Stimulated activated CD4-positive, alpha-beta T cell treated with anti-CD3 and anti-CD28 coated beads, Interleukin-15, amount 100 ng/mL, for 1 hour (primary cell): ENCODE measurements around the gene RRP12.
"Not testable (repeated sequence)": the region's sequence is repeated elsewhere in the genome, so short reads cannot be mapped to it uniquely, and the experiment has no call there.

Experiments
- DNase-seq, 2 donors: peaks; one replicate each; pipeline ENCODE4 v3.0.0-alpha.2; 2020; ENCODE audit warnings: low read depth in 1 of 2, low spot score in 1 of 2

The RRP12 gene

DNA sequence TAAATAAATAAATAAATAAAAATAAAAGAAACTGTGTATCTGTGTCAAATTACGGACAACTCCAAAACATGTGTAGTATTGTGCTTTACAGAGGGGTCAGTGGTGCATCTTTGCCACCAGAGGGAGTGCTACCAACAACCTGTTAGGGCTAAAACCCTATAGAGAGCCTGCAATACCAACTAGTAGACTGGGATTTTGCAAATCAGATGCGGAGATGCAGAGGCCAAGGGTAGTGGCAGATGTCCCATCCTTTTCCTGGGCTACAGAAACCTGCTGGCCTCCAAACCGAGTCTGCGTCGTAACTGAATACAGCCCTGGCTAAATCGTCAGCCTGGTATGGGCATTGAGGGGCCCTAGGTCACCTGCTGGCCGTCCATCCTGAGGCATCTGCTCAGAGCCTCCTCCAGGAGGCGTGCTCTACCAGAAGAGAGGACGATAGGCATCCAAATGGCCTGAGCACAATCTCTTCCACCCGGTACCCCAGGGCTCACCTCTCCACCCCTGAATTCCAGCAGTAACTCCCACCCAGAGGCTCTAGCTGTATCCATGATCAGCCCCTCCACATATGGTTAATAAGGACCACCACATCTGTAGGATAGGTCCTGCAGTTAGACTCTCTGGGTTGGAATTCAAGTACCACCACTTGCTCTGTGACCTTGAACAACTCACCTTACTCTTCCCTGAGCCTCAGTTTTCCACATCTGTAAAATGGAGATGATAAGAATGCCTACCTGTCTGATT is 6.2 kb upstream of the RRP12 start:
- peak in 1 of 2 donors; percentile 28 for DNase-seq

DNA sequence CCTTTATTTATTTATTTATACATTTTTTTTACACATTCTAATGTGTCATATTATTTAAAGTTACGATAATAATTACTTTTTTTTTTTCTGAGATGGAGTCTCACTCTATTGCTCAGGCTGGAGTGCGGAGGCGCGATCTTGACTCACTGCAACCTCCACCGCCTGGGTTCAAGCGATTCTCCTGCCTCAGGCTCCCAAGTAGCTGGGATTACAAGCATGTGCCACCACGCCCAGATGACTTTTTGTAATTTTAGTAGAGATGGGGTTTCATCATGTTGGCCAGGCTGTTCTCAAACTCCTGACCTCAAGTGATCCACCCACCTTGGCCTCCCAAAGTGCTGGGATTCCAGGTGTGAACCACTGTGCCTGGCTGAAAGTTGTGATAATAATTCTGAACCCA is 5.3 kb upstream of the RRP12 start:
- DNase-seq, result not testable (repeated sequence)

DNA sequence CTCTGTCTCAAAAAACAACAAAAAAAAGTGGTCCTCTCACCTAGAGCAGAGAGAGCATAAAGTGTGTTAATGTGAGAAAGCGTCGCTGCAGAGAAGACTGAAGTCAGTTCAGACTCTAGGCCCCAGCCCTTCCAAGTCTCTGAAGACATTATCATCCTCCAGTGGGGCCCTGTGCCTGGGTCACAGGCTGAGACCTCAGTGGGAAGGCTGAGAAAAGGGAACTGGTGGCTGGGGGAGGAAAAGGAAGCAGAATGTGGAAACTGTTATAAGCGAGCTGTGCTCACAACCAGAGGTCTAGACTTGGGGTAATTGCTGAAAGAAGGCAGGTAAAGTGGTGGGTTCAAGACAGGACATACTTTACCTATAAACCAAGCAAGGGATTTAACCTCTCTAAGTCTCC is 4.9 kb upstream of the RRP12 start:
- no peak for DNase-seq

DNA sequence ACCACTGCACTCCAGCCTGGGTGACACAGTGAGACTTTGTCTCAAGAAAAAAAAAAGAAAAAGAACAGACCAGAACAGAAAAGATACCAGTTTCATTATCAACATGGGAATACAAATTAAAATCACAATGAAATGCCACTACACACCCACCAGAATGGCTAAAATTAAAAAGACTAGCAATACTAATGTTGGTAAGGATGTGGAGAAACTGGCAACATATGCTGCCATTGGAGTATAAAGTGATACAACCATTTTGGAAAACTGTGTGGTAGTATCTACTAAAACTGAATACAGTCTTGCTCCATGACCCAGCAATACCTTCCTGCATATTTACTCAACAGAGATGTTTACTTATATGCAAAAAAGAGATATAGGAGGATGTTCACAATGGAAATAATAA is 2.9 kb upstream of the RRP12 start:
- DNase-seq, result no peak

DNA sequence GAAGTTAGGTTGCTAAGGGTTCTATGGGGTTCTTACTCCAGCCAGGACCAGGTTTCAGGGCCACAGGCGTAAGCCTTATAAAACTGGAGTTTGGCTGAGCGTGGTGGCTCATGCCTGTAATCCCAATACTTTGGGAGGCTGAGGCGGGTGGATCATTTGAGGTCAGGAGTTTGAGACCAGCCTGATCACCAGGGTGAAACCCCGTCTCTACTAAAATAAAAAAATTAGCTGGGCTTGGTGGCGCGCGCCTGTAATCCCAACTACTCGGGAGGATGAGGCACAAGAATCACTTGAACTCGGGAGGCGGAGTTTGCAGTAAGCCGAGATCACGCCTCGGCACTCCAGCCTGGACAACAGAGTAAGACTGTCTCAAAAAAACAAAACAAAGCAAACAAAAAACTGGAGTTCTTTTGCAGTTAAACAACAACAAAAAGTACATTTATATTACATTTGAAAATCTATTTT is 347 bp upstream of the RRP12 start:
- DNase-seq, result no peak

DNA sequence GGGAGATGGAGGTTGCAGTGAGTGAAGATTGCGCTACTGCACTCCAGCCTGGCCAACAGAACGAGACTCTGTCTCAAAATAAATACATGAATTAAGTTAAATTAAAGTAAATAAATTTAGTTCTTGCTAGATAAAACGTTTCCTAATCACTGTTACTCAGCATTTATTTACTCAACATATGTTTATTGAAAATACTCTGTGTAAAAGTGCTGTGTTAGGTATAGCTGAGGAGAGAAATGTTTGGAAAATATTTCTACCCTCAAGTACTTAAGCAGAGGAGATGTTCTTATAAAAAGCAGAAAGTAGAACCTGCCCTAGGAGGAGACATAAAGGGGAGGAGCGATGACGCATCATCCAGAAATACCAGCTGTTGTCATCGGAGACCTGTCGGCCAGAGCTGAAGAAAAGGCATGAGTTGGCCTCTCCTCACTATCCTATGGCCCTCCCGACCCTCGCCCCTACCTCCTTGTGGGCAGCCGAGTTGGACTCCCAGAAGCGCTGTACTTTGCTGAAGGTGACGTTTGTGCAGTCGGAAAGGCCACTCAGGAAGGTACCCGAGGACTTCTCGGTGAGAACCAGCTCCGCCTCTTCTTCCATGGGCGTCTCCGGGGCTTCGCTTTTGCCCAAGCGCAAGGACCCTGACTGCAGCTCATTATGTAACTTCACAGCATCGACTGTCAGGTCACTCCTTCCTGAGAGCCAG is 1.1 kb downstream of the RRP12 start:
- no peak for DNase-seq

DNA sequence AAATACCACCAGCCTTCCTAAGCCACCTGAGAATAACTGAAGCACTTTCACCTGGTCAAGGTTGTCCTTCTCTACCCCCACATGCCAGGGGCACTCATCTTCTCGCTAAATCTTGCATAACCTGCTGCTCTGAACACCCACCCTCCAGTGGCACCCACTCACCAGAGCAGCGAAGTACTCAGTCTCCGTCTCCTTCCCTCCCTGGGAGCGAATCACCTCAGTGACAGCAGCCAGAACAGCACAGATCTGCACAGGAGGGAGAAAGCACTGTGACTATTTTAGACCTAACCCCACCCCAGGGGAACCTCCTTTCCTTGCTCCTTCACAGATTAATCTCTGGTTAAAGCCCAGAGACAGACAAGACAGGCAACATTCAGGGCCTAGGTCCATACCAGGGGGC is 5.1 kb downstream of the RRP12 start:
- no peak for DNase-seq

DNA sequence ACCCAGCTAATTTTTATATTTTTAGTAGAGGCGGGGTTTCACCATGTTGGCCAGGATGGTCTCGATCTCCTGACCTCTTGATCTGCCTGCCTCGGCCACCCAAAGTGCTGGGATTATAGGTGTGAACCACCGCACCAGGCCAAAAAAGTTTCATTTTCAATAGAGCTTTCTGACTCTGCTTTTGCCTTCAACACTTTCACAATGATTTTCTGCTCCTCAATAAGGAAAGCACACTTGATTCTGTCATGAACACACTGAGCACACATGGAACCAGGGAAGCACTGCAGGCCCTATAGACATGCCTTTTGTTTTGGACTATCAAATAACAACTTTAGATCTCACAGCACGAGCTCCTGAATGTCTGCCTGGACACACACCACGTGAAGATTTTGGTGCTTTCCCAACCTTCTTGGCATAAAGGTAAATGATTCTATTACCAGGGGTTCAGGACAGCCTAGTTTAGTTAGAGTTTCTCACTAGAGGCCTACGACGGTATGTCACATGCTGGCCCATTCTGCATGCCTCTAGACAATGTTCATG is 8.0 kb downstream of the RRP12 start:
- DNase-seq, result no peak

DNA sequence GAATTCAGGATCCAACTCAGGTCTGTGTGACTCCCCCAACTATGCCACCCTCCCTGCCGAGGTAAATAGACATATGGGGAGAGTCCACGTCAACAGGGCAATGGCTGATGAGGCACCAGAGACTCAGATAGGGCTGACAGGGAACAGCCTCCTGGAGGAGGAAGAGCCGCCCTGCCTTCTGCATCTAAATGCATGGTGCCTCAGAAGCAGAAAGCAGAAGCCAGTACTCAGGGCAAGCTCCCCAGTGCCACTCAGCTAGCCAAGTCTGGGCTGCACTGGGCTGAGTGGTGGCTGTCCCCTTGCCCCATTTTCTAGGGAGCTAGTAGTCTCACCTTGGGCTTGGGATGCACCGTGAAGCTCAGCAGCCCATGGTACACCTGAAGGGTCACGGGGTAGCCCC is 11.0 kb downstream of the RRP12 start:
- no peak for DNase-seq

DNA sequence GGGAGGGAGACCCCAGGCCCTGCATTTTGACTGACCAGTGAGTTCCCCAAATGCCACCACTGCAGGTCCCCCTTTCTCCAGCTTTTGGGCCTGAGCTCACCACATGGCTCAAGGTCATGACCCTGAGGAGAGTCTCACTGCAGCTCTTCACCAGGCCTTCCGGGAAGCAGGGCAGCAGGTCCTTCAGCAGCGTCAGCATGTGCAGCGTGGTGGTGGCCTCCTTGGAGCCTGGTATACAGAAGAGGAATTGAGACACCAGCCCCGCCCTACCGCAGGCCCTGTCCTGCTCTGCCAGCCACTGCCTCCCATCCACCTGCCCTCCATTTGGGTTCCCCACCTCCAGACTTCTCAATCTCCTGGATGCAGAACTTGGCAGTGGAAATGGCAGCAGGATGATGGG is 13.0 kb downstream of the RRP12 start:
- DNase-seq, result no peak

DNA sequence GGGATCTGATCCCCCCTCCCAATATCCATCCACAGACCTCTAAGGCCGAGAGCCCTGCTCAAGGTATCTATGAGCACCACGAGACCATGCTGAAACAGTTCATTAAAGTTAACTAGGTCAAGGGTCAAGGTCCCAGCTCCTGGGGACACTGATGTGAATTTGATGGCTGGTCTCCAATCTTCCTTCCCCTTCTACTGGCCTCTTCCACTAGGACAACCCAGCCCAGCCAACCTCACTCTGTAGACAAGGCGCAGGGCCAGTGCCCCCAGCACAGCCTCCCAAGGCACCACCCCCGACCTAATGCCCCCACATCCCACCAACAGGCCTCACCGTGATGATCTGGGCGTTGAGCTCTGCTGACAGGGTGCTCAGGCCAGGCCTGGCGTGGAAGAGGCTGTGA is 15.6 kb downstream of the RRP12 start:
- no peak for DNase-seq

DNA sequence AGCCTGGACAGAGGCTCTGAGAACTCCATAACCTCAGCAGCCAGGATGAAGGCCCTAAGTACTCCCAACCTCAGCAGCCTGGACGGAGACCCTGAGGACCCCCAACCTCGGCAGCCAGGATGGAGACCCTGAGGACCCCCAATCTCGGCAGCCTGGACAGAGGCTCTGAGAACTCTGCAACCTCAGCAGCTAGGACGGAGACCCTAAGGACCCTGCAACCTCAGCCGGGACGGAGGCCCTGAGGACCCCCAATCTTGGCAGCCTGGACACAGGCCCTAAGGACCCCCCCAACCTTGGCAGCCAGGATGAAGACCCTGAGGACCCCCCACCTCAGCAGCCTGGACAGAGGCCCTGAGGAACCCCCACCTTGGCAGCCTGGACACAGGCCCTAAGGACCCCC is 16.5 kb downstream of the RRP12 start:
- DNase-seq, result no peak

DNA sequence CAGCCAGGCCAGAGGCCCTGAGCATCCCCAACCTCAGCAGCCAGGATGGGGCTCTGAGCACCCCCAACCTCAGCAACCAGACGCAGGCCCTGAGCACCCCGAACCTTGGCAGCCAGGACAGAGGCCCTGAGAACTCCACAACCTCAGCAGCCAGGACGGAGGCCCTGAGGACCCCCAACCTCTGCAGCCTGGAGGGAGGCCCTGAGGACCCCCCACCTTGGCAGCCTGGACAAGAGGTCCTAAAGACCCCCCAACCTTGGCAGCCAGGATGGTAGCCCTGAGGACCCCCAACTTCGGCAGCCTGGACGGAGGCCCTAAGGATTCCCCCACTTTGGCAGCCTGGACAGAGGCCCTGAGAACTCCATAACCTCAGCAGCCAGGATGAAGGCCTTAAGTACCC is 17.0 kb downstream of the RRP12 start:
- DNase-seq, result no peak

DNA sequence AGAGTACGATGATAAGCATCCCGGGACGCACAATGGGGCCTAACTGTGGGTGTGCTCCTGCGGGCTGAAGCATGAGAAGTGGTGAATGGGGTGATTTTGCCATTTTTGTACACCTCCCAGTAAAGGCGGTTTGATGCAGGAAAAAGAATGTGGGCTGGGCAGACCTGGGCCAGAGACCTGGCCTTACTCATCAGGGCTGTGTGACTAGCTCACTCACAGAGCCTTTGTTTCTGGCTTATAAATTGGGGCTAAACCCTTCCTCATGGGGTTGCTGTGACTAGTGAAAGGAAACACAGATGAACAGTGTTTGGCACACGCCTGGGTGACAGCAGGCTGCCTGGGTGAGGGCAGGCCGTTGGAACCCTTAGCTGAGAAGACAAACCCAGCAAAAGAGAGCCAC is 18.0 kb downstream of the RRP12 start:
- DNase-seq, result no peak

DNA sequence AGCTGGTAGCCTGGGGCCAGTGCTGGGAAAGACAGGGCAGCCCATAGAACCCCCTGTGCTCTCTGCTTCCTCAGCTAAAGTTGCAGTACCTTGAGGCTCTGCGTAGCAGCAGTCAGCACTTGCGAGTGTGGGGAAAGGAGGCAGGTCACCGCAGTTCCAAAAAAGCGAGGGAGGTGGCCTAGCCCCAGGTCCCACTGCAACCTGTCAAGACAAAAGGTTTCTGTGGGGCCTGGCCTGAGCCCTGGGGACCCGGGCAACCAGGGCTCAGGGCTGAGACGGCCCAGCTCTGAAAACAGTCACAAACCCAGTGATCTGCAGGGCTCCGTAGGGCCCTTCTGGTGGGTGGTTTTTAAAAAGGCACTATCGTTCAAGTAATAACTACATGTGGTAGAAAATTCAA is 19.5 kb downstream of the RRP12 start:
- no peak for DNase-seq

DNA sequence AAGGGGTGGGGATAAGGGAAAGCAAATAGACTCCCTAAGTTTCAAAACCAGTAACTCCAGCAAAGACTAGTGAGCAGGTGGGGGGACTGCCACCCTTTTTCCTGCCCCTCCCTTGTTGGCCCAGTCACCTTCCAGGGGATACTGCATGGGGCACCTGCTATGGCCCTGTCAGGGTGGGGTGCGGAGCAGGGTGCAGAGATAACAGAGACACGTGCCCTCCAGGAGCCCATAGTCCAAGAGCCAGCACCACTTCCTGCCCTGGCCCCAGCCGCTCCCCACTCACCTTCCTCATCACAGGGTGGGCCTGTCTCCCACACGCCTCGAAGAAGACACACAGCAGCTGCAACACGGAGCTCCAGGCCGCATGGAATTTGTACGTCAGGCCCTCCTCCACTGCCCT is 20.6 kb downstream of the RRP12 start:
- DNase-seq, result no peak

DNA sequence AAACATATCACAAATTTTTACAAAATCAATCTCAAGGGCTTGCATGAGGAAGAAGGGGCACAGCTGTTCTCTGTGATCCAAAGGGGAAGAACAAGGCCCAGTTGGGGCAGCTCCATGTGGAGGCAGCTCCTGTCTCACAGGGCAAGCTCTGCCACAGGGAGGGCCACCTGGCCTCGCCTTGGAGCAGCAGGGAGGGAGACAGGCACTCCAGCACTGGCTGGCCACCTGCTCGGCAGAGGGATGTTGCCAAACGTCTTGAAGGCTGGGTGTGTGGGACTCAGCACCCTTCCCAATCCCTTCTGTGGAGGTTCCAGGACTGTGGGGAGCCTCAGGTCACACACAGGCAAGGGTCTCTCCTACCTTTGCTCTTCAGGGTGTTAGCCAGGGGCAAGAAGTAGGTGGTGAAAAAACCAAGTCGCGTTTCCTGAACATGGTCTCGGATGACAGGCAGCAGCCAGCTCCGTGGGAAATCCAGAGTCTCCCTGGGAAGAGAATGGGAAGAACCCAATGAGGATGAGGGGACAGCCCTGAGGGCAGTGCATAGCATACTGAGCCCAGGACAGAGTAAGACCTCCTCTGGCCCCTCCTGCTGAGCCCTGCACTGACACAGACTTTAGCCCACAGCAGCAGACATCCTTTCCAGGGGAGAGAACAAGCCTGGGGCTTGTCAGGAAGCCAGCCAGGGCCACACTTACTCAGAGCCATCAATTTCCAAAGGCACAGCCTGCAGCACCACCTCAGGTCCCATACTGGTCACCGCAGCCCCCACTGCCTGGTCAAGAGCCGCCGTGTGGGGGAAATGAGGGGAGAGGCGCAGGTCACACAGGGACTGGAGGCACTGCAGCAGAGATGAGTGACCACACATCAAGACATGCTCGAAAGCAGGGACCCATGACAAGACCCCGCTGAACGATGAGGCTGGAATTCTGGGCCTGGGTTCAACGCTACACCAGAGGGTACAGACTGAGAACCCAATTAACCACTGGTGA is 21.9 kb downstream of the RRP12 start:
- DNase-seq, result no peak

DNA sequence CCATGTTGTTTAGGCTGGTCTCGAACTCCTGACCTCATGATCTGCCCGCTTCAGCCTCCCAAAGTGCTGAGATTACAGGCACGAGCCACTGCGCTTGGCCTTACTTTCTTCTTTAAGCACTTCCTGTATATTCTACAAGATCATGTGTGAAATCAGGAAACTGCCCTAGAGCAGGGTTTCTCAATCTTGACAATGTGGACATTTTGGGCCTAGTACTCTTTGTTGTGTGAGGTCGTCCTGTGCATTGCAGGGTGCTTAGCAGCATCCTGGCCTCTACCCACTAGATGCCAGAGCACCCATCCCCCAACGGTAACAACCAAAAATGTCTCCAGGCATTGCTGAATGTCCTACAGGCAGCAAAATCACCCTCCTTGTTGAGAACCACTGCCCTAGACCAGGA is 24.7 kb downstream of the RRP12 start:
- no peak for DNase-seq

DNA sequence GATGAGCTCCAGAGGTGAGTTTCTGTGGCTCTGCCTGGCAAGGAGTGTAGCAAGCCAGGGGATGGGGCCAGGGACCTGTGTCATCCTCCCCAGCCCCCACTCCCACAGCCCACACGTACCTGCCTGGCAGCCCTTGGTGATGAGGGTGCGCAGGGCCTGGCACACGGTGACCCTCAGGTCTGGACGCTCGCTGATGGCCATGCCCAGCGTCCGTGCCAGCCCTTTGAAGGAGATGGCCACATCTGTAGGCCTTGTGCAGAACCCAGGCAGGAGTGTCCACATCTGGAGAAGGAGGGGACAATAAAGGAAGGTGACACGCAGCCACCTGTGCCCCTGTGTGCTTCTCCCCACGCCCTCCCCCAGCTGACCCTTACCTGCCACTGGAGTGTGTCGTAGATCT is 27.7 kb downstream of the RRP12 start:
- DNase-seq, result no peak

DNA sequence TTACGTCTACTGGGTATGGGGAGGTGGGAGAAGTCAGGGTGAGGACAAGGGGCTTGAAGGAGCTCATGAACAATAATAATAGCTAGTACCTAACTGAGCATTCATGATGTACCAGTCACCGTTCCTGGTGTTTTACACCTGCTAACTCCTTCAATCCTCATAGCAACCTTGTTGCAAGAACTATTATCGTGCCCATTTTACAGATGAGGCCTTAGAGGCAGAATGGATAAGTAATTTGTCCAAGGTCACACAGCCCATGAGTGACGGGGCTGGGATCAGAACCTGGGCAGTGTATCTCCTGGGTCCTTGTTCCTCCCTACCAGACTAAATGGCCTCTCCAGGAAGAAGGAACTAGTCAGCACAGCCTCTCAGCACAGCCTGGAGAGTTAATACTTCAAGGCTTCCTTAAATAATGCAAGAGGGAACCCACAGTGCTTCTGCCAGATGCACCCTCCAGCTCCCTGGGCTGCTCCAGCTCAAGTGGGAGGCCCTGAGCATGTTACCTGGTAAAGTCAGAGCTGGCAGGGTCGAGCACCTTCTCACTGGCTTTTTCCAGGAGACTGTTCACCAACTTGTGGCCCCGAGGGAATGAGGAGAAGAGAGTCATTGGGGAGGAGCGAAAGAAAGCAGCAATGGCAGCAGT is 28.8 kb downstream of the RRP12 start:
- no peak for DNase-seq

DNA sequence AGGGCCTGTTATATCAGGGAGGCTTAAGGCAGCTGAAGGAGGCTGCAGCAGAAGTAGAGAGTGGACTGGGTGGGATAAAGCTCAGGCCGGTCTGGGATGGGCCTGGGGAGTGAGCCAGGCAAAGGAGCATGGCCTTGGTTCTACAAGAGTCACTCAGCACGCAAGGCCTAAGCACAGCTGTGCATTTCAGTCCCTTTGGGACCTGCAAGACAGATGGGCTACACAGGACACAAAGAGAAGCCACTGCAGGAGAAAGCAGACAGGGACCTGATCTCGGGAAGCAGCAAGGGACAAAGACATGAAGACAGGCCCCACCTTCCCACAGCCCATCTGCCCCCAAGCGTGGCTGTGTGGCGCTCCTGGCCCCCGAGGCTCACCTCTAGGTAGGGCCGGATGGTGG is 29.4 kb downstream of the RRP12 start:
- DNase-seq, result no peak
